ENCODE measurements around the gene INSYN2A.

The INSYN2A gene

GRCh38 chr10:127236266-127236665, 39.9 kb upstream of the INSYN2A start:
- ATAC-seq = no peak
- TF ChIP-seq RARB (CRISPR knock-in tag; IDR thresholded peaks at IDR 0.05) (no peak), ZFP30 (CRISPR knock-in tag; IDR thresholded peaks at IDR 0.05) (no peak), ZFP3 (CRISPR knock-in tag; IDR thresholded peaks at IDR 0.05) (no peak), CSRNP3 (CRISPR knock-in tag; IDR thresholded peaks at IDR 0.05) (no peak), BACH2 (CRISPR knock-in tag; IDR thresholded peaks at IDR 0.05; ENCODE audit: borderline replicate concordance) (no peak), TCF4 (CRISPR knock-in tag; IDR thresholded peaks at IDR 0.05; ENCODE audit: borderline replicate concordance) (no peak)

- ATAC-seq = no peak
- TF ChIP-seq ESRRG (CRISPR knock-in tag; IDR thresholded peaks at IDR 0.05) (no peak), ZC3H10 (CRISPR knock-in tag; IDR thresholded peaks at IDR 0.05) (no peak), POU6F1 (CRISPR knock-in tag; IDR thresholded peaks at IDR 0.05; ENCODE audit: borderline replicate concordance, low read depth) (no peak), ZFP30 (CRISPR knock-in tag; IDR thresholded peaks at IDR 0.05) (no peak), ISL1 (CRISPR knock-in tag; IDR thresholded peaks at IDR 0.05) (no peak), GLIS3 (CRISPR knock-in tag; IDR thresholded peaks at IDR 0.05) (no peak), TCF4 (CRISPR knock-in tag; IDR thresholded peaks at IDR 0.05; ENCODE audit: borderline replicate concordance) (no peak), BACH2 (CRISPR knock-in tag; IDR thresholded peaks at IDR 0.05; ENCODE audit: borderline replicate concordance) (no peak), ZFP3 (CRISPR knock-in tag; IDR thresholded peaks at IDR 0.05) (no peak), TOX (CRISPR knock-in tag; IDR thresholded peaks at IDR 0.05; ENCODE audit: borderline replicate concordance) (no peak), ARNTL (CRISPR knock-in tag; IDR thresholded peaks at IDR 0.05; ENCODE audit: borderline replicate concordance, low read depth) (no peak), CREB5 (CRISPR knock-in tag; IDR thresholded peaks at IDR 0.05; ENCODE audit: low read depth) (no peak), SNAI2 (CRISPR knock-in tag; IDR thresholded peaks at IDR 0.05) (no peak), RARB (CRISPR knock-in tag; IDR thresholded peaks at IDR 0.05) (no peak), CSRNP3 (CRISPR knock-in tag; IDR thresholded peaks at IDR 0.05) (no peak), PPARA (CRISPR knock-in tag; IDR thresholded peaks at IDR 0.05; ENCODE audit: borderline replicate concordance) (no peak), ZNF565 (CRISPR knock-in tag; conservative IDR thresholded peaks at IDR 0.05; ENCODE audit: low read depth) (no peak), ZNF70 (CRISPR knock-in tag; IDR thresholded peaks at IDR 0.05) (no peak), OSR1 (CRISPR knock-in tag; IDR thresholded peaks at IDR 0.05) (no peak), CSDC2 (CRISPR knock-in tag; IDR thresholded peaks at IDR 0.05) (no peak)
Measured at GRCh38 chr10:127234306-127234800, 38.0 kb upstream of the INSYN2A start.

GRCh38 chr10:127228195-127228787, 31.9 kb upstream of the INSYN2A start:
- ATAC-seq = no peak
- TF ChIP-seq ZNF70 (CRISPR knock-in tag; IDR thresholded peaks at IDR 0.05) = no peak
- TF ChIP-seq ZC3H10 (CRISPR knock-in tag; IDR thresholded peaks at IDR 0.05) = no peak
- no peak for TF ChIP-seq TSHZ2 (CRISPR knock-in tag; IDR thresholded peaks at IDR 0.05)
- no peak for TF ChIP-seq ESRRG (CRISPR knock-in tag; IDR thresholded peaks at IDR 0.05)
- TF ChIP-seq ARNTL (CRISPR knock-in tag; IDR thresholded peaks at IDR 0.05; ENCODE audit: borderline replicate concordance, low read depth) = no peak
- no peak for TF ChIP-seq CSRNP3 (CRISPR knock-in tag; IDR thresholded peaks at IDR 0.05)
- no peak for TF ChIP-seq PATZ1 (CRISPR knock-in tag; IDR thresholded peaks at IDR 0.05; ENCODE audit: borderline replicate concordance)
- no peak for TF ChIP-seq ZNF565 (CRISPR knock-in tag; conservative IDR thresholded peaks at IDR 0.05; ENCODE audit: low read depth)
- no peak for TF ChIP-seq ZFP30 (CRISPR knock-in tag; IDR thresholded peaks at IDR 0.05)
- TF ChIP-seq PPARA (CRISPR knock-in tag; IDR thresholded peaks at IDR 0.05; ENCODE audit: borderline replicate concordance) = no peak
- TF ChIP-seq OSR1 (CRISPR knock-in tag; IDR thresholded peaks at IDR 0.05) = no peak
- TF ChIP-seq GLIS3 (CRISPR knock-in tag; IDR thresholded peaks at IDR 0.05) = no peak
- no peak for TF ChIP-seq BACH2 (CRISPR knock-in tag; IDR thresholded peaks at IDR 0.05; ENCODE audit: borderline replicate concordance)
- TF ChIP-seq CREB5 (CRISPR knock-in tag; IDR thresholded peaks at IDR 0.05; ENCODE audit: low read depth) = no peak
